Measurements from ENCODE around the gene NRP1.

GRCh38 chr10:33161550-33162247 is 172.8 kb downstream of the NRP1 start:
- TF ChIP-seq RARB (CRISPR knock-in tag; IDR thresholded peaks at IDR 0.05), result no peak
- TF ChIP-seq CSDC2 (CRISPR knock-in tag; IDR thresholded peaks at IDR 0.05), result no peak
- no peak for TF ChIP-seq OSR1 (CRISPR knock-in tag; IDR thresholded peaks at IDR 0.05)
- TF ChIP-seq TSHZ2 (CRISPR knock-in tag; IDR thresholded peaks at IDR 0.05), result no peak
- TF ChIP-seq PPARA (CRISPR knock-in tag; IDR thresholded peaks at IDR 0.05; ENCODE audit: borderline replicate concordance), result no peak
- TF ChIP-seq PATZ1 (CRISPR knock-in tag; IDR thresholded peaks at IDR 0.05; ENCODE audit: borderline replicate concordance), result no peak
- TF ChIP-seq ZNF565 (CRISPR knock-in tag; conservative IDR thresholded peaks at IDR 0.05; ENCODE audit: low read depth), result no peak
- TF ChIP-seq CREB5 (CRISPR knock-in tag; IDR thresholded peaks at IDR 0.05; ENCODE audit: low read depth), result no peak
